Mammary microvascular endothelial cell (primary cell): ENCODE results near the gene DDOST. TPM values are rescaled to one million over a fixed set of nuclear protein-coding genes. Genes with fewer than 3 reads are reported as not detected.

Source experiments
- total RNA-seq: library from RNA; depleted of rRNA; stranded (reverse); fragments of >200 nt; gene quantifications from 2 replicates; pipeline ENCODE4 v1.2.3, GENCODE V29; 2015

DDOST gene
- total RNA-seq, result 301 and 336 TPM in 2 replicates

GRCh38 chr1:20661207-20662109, at the start of gene DDOST:
Gene DDOST, minus strand, starts transcription at chr1:20661369. Its CDS starts 19 bp downstream, at chr1:20661350.

GRCh38 chr1:20633190-20634064, 27.7 kb downstream of the DDOST start, which contains the start of gene PINK1:
Gene PINK1, plus strand, starts transcription at chr1:20633458. Its CDS starts 91 bp downstream, at chr1:20633549.

Other genes starting within 250 kb of the DDOST start
- gene CAMK2N1, start 175.2 kb downstream of the DDOST start, total RNA-seq, result 2.2 and 3.7 TPM in 2 replicates
- 34.6 and 38.0 TPM in 2 replicates for gene MUL1, start 153.2 kb downstream of the DDOST start, total RNA-seq
- gene FAM43B, start 108.8 kb downstream of the DDOST start, total RNA-seq, result not detected in 2 replicates
- 0.13 and 1.1 TPM in 2 replicates for gene CDA, start 72.3 kb downstream of the DDOST start, total RNA-seq
- gene PINK1, start 27.9 kb downstream of the DDOST start, total RNA-seq, result 33.5 and 36.4 TPM in 2 replicates
- 25.2 and 28.1 TPM in 2 replicates for gene KIF17, start 56.6 kb upstream of the DDOST start, total RNA-seq
- 2.9 and 5.1 TPM in 2 replicates for gene SH2D5, start 71.3 kb upstream of the DDOST start, total RNA-seq
- 103 and 110 TPM in 2 replicates for gene HP1BP3, start 125.9 kb upstream of the DDOST start, total RNA-seq